ENCODE measurements around the gene NT5E.

NT5E gene

GRCh38 chr6:85421972-85422371 lies 27.9 kb upstream of the NT5E start:
- no peak for DNase-seq (ENCODE audit: low read depth)
- no peak for TF ChIP-seq CTCF (IDR thresholded peaks at IDR 0.05; ENCODE audit: low read depth, low read length, missing control alignments)
- no peak overlapping the region for H3K4me3 ChIP-seq (ENCODE audit: low read depth, low read length)

DNA sequence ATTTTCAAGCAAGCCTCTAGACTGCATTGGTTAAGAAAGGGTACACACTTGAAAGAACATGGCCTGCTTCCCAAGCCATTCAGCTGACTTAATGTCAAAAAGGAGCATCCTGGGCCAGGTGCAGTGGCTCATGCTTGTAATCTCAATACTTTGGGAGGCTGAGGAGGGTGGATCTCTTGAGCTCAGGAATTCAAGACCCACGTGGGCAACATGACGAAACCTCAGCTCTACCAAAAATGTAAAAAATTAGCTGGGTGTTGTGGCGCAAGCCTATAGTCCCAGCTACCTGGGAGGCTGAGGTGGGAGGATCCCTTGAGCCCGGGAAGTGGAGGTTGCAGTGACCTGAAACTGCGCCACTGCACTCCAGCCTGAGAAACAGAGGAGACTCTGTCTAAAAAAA lies 26.9 kb upstream of the NT5E start:
- H3K4me3 ChIP-seq (ENCODE audit: low read depth, low read length) = no peak overlapping the region
- TF ChIP-seq CTCF (IDR thresholded peaks at IDR 0.05; ENCODE audit: low read depth, low read length, missing control alignments) = no peak
- DNase-seq (ENCODE audit: low read depth) = no peak

GRCh38 chr6:85424981-85425380 lies 24.9 kb upstream of the NT5E start:
- no peak overlapping the region for H3K4me3 ChIP-seq (ENCODE audit: low read depth, low read length)
- no peak for DNase-seq (ENCODE audit: low read depth)
- no peak for TF ChIP-seq CTCF (IDR thresholded peaks at IDR 0.05; ENCODE audit: low read depth, low read length, missing control alignments)

- no peak for TF ChIP-seq CTCF (IDR thresholded peaks at IDR 0.05; ENCODE audit: low read depth, low read length, missing control alignments)
- DNase-seq (ENCODE audit: low read depth) = no peak
- H3K4me3 ChIP-seq (ENCODE audit: low read depth, low read length) = no peak overlapping the region
Observed at GRCh38 chr6:85425997-85426396, 23.9 kb upstream of the NT5E start.

- DNase-seq (ENCODE audit: low read depth) = no peak
- no peak overlapping the region for H3K4me3 ChIP-seq (ENCODE audit: low read depth, low read length)
- TF ChIP-seq CTCF (IDR thresholded peaks at IDR 0.05; ENCODE audit: low read depth, low read length, missing control alignments) = no peak
Observed at GRCh38 chr6:85428486-85428885, 21.4 kb upstream of the NT5E start.

DNA sequence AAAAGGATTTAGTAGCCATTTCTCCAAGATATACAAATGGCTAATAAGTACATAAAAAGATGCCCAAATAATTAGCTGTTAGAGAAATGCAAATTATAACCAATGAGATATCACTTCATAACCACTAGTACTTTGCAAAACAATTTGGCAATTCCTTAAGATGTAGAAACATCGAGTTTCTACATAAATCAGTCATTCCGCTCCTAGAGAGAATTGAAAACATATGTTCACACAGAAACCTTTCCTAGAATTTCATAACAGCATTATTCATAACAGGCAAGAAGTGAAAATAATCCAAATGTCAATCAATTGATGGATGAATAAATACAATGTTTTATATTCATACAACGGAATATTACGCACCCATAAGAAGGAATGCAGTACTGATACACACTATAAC lies 20.5 kb upstream of the NT5E start:
- DNase-seq (ENCODE audit: low read depth) = no peak
- H3K4me3 ChIP-seq (ENCODE audit: low read depth, low read length) = no peak overlapping the region
- no peak for TF ChIP-seq CTCF (IDR thresholded peaks at IDR 0.05; ENCODE audit: low read depth, low read length, missing control alignments)

DNA sequence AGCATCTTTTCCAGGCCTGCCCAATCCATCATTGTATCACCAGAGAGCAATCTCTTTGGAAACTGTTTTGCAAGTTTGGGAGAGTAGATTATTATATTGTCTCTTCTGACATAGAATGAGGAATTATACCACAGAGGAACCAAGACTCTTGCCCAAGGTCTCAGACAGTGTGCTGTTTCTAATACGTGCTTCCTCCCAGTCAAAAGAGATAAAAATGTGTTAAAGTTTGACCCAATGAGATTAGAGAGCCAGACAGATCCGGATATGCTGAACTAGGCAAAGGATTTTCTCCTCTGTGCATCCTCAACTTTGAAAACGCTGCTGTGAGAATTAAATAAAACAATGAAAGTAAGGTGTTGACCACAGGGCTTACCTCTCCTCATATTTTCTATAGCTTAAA lies 18.6 kb upstream of the NT5E start:
- no peak overlapping the region for H3K4me3 ChIP-seq (ENCODE audit: low read depth, low read length)
- no peak for TF ChIP-seq CTCF (IDR thresholded peaks at IDR 0.05; ENCODE audit: low read depth, low read length, missing control alignments)
- DNase-seq (ENCODE audit: low read depth) = no peak
